ENCODE results near the gene CCNJL. TPM values are rescaled to one million over a fixed set of nuclear protein-coding genes. Genes with fewer than 3 reads are reported as not detected.

CCNJL gene
- total RNA-seq, 1 donor from 2014 or later, result 123 TPM

DNA sequence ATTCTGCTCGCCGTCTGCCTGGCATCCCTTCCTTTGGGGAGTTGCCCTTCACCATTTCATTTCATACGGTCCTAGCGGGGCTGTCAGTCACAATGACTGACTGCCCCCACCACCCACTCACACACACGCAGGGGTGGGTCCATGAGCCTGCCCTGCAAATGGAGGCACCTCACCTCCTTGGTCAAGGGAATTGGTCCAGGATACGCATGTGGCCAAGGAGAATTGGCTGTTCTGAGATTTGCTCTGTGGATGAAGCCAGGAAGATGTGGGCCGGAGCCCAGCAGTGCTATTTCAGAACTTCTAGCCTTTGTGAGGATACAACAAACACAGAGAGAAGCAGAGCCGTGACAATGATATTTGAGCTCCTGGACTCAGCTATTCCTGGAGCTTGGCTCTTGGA lies 41.0 kb upstream of the CCNJL start:
- Mint-ChIP-seq H3K36me3 (ENCODE audit: unreplicated experiment) (no peaks in the 10 kb centered on the region), H3K4me1 (ENCODE audit: low read depth, unreplicated experiment) (peaks cover 10% of the 10 kb centered on the region), H3K27ac (ENCODE audit: unreplicated experiment) (no peak overlapping the region), H3K27me3 (ENCODE audit: unreplicated experiment) (peaks cover 2% of the 10 kb centered on the region), H3K4me3 (ENCODE audit: unreplicated experiment) (no peak overlapping the region), H3K9me3 (ENCODE audit: unreplicated experiment) (peaks cover 5% of the 10 kb centered on the region)
- DNase-seq, result no peak
- TF ChIP-seq, protein P1, sequence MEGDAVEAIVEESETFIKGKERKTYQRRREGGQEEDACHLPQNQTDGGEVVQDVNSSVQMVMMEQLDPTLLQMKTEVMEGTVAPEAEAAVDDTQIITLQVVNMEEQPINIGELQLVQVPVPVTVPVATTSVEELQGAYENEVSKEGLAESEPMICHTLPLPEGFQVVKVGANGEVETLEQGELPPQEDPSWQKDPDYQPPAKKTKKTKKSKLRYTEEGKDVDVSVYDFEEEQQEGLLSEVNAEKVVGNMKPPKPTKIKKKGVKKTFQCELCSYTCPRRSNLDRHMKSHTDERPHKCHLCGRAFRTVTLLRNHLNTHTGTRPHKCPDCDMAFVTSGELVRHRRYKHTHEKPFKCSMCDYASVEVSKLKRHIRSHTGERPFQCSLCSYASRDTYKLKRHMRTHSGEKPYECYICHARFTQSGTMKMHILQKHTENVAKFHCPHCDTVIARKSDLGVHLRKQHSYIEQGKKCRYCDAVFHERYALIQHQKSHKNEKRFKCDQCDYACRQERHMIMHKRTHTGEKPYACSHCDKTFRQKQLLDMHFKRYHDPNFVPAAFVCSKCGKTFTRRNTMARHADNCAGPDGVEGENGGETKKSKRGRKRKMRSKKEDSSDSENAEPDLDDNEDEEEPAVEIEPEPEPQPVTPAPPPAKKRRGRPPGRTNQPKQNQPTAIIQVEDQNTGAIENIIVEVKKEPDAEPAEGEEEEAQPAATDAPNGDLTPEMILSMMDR (IDR thresholded peaks at IDR 0.05; ENCODE audit: partially characterized antibody, unreplicated experiment), result no peak

DNA sequence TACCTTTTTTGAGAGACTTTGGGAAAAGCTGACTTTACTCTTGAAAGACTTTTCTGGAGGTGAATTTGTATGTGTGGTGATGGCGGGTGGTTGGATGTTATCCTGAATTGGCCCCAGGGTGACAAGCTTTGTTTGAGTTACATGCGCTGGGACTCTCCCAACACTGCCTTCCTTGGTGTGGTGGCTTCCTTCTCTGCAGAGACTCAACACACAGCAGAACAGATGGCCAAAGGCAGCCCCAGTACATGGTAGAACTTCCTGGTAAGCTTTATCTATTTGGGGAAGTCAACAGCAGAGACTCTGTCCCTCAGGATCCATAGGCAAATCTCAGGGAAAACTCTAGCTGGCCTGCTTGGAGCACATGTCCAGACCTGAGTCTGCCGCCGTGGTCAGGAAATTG lies 39.9 kb upstream of the CCNJL start:
- Mint-ChIP-seq H3K36me3 (ENCODE audit: unreplicated experiment) (no peaks in the 10 kb centered on the region), H3K4me3 (ENCODE audit: unreplicated experiment) (no peak overlapping the region), H3K9me3 (ENCODE audit: unreplicated experiment) (peaks cover under 1% of the 10 kb centered on the region), H3K27ac (ENCODE audit: unreplicated experiment) (no peak overlapping the region), H3K4me1 (ENCODE audit: low read depth, unreplicated experiment) (peaks cover 7% of the 10 kb centered on the region), H3K27me3 (ENCODE audit: unreplicated experiment) (peaks cover 2% of the 10 kb centered on the region)
- DNase-seq, result no peak
- TF ChIP-seq, protein P1 (IDR thresholded peaks at IDR 0.05; ENCODE audit: partially characterized antibody, unreplicated experiment), result no peak

DNA sequence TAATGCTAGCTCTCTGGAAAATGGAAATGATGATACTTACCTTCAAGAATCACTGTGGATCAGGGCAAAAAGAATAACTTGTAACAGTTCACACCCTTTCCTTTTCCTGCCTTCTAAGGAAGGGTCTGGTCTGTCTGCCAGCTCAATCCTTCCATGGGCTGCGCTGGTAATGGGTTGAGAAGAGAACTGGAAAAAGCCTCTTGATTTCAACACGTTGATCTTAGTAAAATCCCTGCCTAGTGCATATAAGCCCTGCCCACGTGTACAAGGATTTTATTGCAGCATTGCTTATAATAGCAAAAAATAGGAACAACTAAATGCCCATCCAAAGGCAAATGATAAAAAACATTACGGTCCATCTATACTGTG lies 37.6 kb upstream of the CCNJL start:
- TF ChIP-seq, protein P1 (IDR thresholded peaks at IDR 0.05; ENCODE audit: partially characterized antibody, unreplicated experiment), result no peak
- no peaks in the 10 kb centered on the region for H3K9me3 Mint-ChIP-seq (ENCODE audit: unreplicated experiment)
- no peak overlapping the region for H3K27ac Mint-ChIP-seq (ENCODE audit: unreplicated experiment)

DNA sequence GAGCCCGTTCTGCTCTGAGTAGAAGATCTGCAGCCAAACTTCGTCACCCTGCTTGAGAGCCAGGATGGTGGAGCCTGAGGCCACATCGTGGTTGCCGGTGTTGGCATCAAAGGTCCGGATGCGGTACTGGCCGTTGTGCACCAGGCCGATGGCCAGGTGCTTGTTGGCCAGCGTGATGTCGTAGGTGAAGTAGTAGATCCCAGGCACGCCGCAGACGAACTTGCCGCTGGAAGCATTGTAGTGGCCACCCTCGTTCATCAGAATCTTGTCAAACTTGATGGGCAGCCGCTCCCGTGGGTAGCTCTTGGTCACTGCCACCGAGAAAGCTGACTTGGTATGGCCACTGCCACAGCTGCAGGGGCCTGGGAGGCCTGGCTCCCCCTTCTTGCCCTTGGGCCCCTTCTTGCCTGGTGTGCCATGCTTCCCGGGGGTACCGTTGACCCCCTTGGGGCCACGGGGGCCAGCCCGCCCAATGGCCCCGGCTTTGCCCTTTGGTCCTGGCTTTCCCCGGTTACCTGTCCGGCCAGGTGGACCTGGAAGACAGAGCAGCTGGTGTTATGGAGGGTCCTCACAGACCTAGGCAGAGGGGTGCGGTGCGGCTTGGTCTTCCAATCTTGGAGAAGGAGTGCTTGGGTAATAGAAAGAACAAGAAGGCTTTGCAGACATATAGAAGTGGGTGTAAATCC lies 37.0 kb upstream of the CCNJL start:
- Mint-ChIP-seq H3K9me3 (ENCODE audit: unreplicated experiment) (no peaks in the 10 kb centered on the region), H3K36me3 (ENCODE audit: unreplicated experiment) (no peaks in the 10 kb centered on the region), H3K4me3 (ENCODE audit: unreplicated experiment) (no peak overlapping the region), H3K27ac (ENCODE audit: unreplicated experiment) (no peak overlapping the region), H3K4me1 (ENCODE audit: low read depth, unreplicated experiment) (peaks cover 2% of the 10 kb centered on the region), H3K27me3 (ENCODE audit: unreplicated experiment) (peaks cover 2% of the 10 kb centered on the region)
- TF ChIP-seq, protein P1 (IDR thresholded peaks at IDR 0.05; ENCODE audit: partially characterized antibody, unreplicated experiment), result no peak
- DNase-seq, result no peak

More for the DNA sequence above, 37.6 kb upstream of the CCNJL start:
- Mint-ChIP-seq H3K4me3 (ENCODE audit: unreplicated experiment) (no peak overlapping the region), H3K4me1 (ENCODE audit: low read depth, unreplicated experiment) (peaks cover 2% of the 10 kb centered on the region), H3K36me3 (ENCODE audit: unreplicated experiment) (no peaks in the 10 kb centered on the region), H3K27me3 (ENCODE audit: unreplicated experiment) (peaks cover 2% of the 10 kb centered on the region)
- no peak for DNase-seq

DNA sequence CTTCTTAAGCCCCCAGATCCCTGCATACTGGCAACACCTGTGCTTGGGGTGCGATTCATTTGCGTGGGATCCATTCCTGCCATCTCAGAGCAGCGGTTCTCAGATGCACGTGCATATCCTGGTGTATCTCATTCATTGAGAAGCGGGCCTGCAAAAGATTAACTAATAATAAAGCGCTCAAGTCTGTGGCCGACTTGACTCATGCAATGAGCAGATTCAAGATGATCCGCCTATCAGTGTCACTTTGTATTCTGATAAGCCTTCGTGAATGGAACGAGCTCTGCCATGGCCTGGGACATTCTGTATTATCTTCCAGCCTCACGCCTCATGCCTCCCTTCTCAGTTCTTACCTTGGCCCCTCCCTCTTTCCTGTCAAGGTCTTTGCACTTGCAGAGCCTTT lies 35.7 kb upstream of the CCNJL start:
- DNase-seq, result no peak
- TF ChIP-seq, protein P1 (IDR thresholded peaks at IDR 0.05; ENCODE audit: partially characterized antibody, unreplicated experiment), result no peak
- no peaks in the 10 kb centered on the region for H3K9me3 Mint-ChIP-seq (ENCODE audit: unreplicated experiment)
- peaks cover 7% of the 10 kb centered on the region for H3K4me1 Mint-ChIP-seq (ENCODE audit: low read depth, unreplicated experiment)
- H3K36me3 Mint-ChIP-seq (ENCODE audit: unreplicated experiment), result no peaks in the 10 kb centered on the region
- peaks cover under 1% of the 10 kb centered on the region for H3K27me3 Mint-ChIP-seq (ENCODE audit: unreplicated experiment)
- no peak overlapping the region for H3K27ac Mint-ChIP-seq (ENCODE audit: unreplicated experiment)
- H3K4me3 Mint-ChIP-seq (ENCODE audit: unreplicated experiment), result no peak overlapping the region
